Parathyroid adenoma (tissue), 2 donors: ENCODE data around the gene INS.

Source experiments
- H2AFZ ChIP-seq: fragments of 300-600 bp; sonication (generic); one replicate; pipeline ENCODE4 v1.7.0; 2017; ENCODE audit warnings: antibody characterized with exemption, mild to moderate bottlenecking
- H3K27ac ChIP-seq: fragments of 300-600 bp; sonication (generic); one replicate; pipeline ENCODE4 v1.7.0; 2017
- H3K27me3 ChIP-seq: fragments of 300-600 bp; sonication (generic); one replicate; pipeline ENCODE4 v1.7.0; 2017; ENCODE audit warnings: low read length; ENCODE audit not compliant: control insufficient read depth, insufficient read depth
- H3K36me3 ChIP-seq: fragments of 300-600 bp; sonication (generic); one replicate; pipeline ENCODE4 v1.7.0; 2017; ENCODE audit warnings: low read length; ENCODE audit not compliant: control insufficient read depth, insufficient read depth
- H3K4me1 ChIP-seq: fragments of 300-600 bp; sonication (generic); one replicate; pipeline ENCODE4 v1.7.0; 2017; ENCODE audit warnings: control low read depth
- H3K4me2 ChIP-seq: fragments of 300-600 bp; sonication (generic); one replicate; pipeline ENCODE4 v1.7.0; 2017; ENCODE audit warnings: low read length
- H3K4me3 ChIP-seq: fragments of 300-600 bp; sonication (generic); one replicate; pipeline ENCODE4 v1.7.0; 2017; ENCODE audit warnings: low read depth, low read length
- H3K79me2 ChIP-seq: fragments of 300-600 bp; sonication (generic); one replicate; pipeline ENCODE4 v1.7.0; 2017; ENCODE audit warnings: control low read depth
- H3K9ac ChIP-seq: fragments of 300-600 bp; sonication (generic); one replicate; pipeline ENCODE4 v1.7.0; 2017; ENCODE audit warnings: mild to moderate bottlenecking
- H3K9me3 ChIP-seq: fragments of 300-600 bp; sonication (generic); one replicate; pipeline ENCODE4 v1.7.0; 2017; ENCODE audit warnings: low read length; ENCODE audit not compliant: control insufficient read depth
- CTCF ChIP-seq: fragments of 300-600 bp; sonication (generic); IDR thresholded peaks from one replicate; pipeline ENCODE4 v1.7.0; 2017; ENCODE audit warnings: antibody characterized with exemption, mild to moderate bottlenecking
- donor health status: primary hyperparathyroidism.

INS gene

GRCh38 chr11:2153581-2154194, 7.3 kb downstream of the INS start:
- Histone ChIP-seq H3K27me3 (no peaks in the 10 kb centered on the region), H3K4me1 (peaks cover 9% of the 10 kb centered on the region), H2AFZ (no peak overlapping the region), H3K4me2 (no peak overlapping the region), H3K79me2 (no peaks in the 10 kb centered on the region), H3K36me3 (no peaks in the 10 kb centered on the region), H3K9me3 (no peaks in the 10 kb centered on the region), H3K4me3 (no peak overlapping the region), H3K9ac (no peak overlapping the region), H3K27ac (no peak overlapping the region)
- TF ChIP-seq CTCF = no peak

DNA sequence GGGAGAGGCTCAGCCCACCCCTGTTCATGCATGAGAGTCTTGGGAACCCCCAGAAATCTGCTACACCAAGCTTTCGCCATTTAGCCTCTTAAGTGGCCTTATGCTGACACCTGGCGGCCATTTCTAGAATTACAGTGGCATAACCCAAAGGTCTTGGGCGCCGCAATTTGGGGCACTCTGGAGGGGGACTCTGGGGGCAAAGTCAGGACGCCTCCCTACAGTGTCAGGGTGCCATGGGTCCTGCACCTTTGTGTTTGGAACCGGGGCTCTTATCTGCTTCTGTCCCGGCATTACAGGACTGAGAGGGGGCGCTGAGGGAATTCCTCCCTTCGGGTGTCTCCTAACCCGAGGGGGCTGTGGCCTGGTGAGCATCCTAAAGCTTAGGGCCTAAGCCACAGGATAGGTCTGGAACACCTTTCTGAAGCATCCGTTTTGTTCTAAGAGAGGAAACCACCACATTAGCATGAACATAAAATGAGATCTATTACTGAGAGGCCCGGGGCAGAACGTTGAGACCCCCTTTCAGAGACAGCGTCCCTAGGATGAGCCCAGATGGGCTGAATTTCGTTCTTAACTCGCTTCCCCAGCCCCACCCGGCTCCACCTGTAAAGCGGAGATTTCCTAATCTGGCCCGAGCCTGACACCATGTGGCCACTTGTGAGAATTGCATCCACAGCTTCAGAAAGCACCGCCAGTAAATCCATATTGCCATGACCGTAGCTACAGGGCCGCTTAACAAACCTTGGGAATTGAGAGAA, 9.3 kb downstream of the INS start:
- Histone ChIP-seq H3K9me3 (no peaks in the 10 kb centered on the region), H3K4me3 (no peak overlapping the region), H3K4me2 (peak overlapping the region; percentile 28), H3K27me3 (no peaks in the 10 kb centered on the region), H3K27ac (no peak overlapping the region), H2AFZ (peak overlapping the region; percentile 46), H3K79me2 (no peaks in the 10 kb centered on the region), H3K36me3 (no peaks in the 10 kb centered on the region), H3K4me1 (peaks cover 9% of the 10 kb centered on the region), H3K9ac (no peak overlapping the region)
- peak; percentile 67 for TF ChIP-seq CTCF

DNA sequence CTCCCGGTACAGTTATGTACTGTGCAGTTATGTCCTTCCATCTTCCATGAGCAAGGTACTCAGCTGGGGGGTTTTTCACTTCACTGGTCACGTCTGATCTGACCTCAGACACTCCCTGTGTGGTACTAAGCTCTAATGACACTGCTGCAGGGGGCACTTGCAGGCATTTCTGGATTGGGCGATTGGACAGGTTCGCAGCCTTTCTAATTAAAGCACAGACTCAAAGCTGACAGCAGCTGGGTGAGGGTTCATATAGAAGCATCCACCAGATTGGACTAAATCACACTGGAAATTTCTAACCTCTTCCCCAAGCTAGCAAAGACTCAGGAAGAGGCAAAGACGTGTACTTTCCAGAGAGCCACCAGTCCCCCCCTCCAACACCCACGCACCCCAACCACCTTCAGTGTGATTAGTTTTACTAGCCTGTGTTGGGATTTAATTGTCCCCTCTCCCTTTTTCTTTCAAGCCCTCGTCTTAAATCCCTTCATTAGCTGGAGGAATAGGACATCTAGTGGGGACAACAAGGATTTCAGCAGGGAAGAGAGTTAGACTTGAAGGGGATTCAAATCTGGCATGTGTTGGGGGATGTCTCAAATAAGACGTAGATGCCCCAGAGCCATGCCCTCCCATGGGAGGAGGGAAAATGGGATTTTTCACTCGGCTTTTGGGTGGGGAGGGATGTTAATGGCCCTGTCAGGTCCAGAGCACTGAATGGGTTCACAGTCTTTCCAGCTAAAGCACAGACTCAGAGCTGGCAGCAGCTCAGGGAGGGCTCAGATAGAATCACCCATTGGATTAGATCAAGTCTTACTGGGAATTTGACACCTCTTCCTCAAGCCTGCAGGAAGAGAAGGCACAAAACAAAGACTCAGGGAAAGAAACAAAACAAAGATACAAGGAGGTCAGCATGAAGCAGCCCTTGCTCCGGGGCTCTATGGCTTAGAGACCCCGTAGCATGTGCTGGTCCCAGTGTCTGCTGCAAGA, 10.9 kb downstream of the INS start:
- peaks cover 9% of the 10 kb centered on the region for H3K4me1 ChIP-seq
- H3K79me2 ChIP-seq = no peaks in the 10 kb centered on the region
- no peak overlapping the region for H3K4me3 ChIP-seq
- H3K36me3 ChIP-seq = no peaks in the 10 kb centered on the region
- no peaks in the 10 kb centered on the region for H3K9me3 ChIP-seq
- no peak overlapping the region for H3K27ac ChIP-seq
- H3K9ac ChIP-seq = no peak overlapping the region
- no peaks in the 10 kb centered on the region for H3K27me3 ChIP-seq
- TF ChIP-seq CTCF = no peak
- H3K4me2 ChIP-seq = no peak overlapping the region
- H2AFZ ChIP-seq = no peak overlapping the region

GRCh38 chr11:2149460-2149859, 11.5 kb downstream of the INS start:
- no peak for TF ChIP-seq CTCF
- no peak overlapping the region for H3K4me3 ChIP-seq
- H3K4me1 ChIP-seq = peaks cover 9% of the 10 kb centered on the region
- H3K27me3 ChIP-seq = no peaks in the 10 kb centered on the region
- no peaks in the 10 kb centered on the region for H3K9me3 ChIP-seq
- H2AFZ ChIP-seq = no peak overlapping the region
- no peak overlapping the region for H3K9ac ChIP-seq
- H3K27ac ChIP-seq = no peak overlapping the region
- no peaks in the 10 kb centered on the region for H3K36me3 ChIP-seq
- H3K79me2 ChIP-seq = no peaks in the 10 kb centered on the region
- no peak overlapping the region for H3K4me2 ChIP-seq
